ENCODE measurements around the gene CABLES1. TPM values are rescaled to one million over a fixed set of nuclear protein-coding genes. Genes with fewer than 3 reads are reported as not detected.
A peak's percentile ranks its signal among the peaks of the same experiment; 100 is the strongest.

CABLES1 gene
- total and polyA plus RNA-seq, 2 experiments from 2014 or later = 7.2 to 10.8 TPM

DNA sequence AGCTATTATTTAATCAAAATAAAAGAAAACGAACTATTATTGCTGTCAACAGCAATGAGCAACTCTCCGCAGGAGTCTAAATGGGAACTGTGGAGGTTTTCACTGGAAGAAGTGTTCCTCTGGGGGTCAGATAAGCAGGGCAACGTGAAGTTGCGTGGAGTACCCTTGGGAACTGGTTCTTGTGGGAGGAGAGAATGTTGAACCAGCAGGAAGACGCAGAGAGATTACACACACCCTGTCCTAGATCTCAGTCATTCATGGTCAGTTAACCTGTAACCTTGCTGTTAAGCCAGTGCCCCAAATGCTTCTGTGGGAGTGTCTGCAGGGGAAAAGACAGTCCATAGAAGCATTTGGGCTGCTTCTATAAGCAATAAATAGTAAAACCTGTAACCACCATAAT lies 20.4 kb upstream of the CABLES1 start:
- Histone ChIP-seq H3K36me3 (replicated peaks; ENCODE audit: insufficient read depth, low read depth) (no peaks in the 10 kb centered on the region), H3K27me3 (no peaks in the 10 kb centered on the region), H3K9me3 (ENCODE audit: low read depth) (no peaks in the 10 kb centered on the region), H2AFZ (no peak overlapping the region), H3K4me2 (peak overlapping the region; percentile 20), H3K79me2 (no peaks in the 10 kb centered on the region), H3K27ac (peak overlapping the region; percentile 88), H3K9me2 (replicated peaks; ENCODE audit: insufficient read depth) (no peaks in the 10 kb centered on the region), H3K4me1 (ENCODE audit: insufficient read depth) (peaks cover 18% of the 10 kb centered on the region), H3K4me3 (no peak overlapping the region), H4K20me1 (ENCODE audit: insufficient read depth, poor library complexity, severe bottlenecking) (no peaks in the 10 kb centered on the region)
- WGBS (ENCODE audit: low lambda C conversion rate, missing lambda C conversion rate) = 61% methylated on average over 5 of the region's 5 CpGs
- TF ChIP-seq, protein P1, sequence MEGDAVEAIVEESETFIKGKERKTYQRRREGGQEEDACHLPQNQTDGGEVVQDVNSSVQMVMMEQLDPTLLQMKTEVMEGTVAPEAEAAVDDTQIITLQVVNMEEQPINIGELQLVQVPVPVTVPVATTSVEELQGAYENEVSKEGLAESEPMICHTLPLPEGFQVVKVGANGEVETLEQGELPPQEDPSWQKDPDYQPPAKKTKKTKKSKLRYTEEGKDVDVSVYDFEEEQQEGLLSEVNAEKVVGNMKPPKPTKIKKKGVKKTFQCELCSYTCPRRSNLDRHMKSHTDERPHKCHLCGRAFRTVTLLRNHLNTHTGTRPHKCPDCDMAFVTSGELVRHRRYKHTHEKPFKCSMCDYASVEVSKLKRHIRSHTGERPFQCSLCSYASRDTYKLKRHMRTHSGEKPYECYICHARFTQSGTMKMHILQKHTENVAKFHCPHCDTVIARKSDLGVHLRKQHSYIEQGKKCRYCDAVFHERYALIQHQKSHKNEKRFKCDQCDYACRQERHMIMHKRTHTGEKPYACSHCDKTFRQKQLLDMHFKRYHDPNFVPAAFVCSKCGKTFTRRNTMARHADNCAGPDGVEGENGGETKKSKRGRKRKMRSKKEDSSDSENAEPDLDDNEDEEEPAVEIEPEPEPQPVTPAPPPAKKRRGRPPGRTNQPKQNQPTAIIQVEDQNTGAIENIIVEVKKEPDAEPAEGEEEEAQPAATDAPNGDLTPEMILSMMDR (IDR thresholded peaks at IDR 0.05; ENCODE audit: poor library complexity) = no peak
- TF ChIP-seq EZH2phosphoT487 (IDR thresholded peaks at IDR 0.05; ENCODE audit: low read depth, severe bottlenecking, unreplicated experiment) = no peak
- DNase-seq (ENCODE audit: low spot score) = no peak

DNA sequence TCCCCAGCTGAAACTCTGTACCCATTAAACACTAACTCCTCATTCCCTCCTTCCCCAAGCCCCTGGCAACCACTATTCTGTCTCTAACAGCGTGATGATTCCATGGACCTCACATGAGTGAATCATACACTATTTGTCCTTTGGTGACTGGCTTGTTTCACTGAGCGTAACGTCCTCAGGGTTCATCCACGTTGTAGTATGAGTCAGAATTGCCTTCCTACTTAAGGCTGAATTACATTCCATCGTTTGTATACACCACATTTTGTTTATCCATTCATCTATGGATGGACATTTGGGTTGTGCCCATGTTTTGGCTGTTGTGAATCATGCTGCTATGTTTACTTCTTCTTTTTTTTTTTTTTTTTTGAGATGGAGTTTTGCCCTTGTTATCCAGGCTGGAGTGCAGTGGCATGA lies 19.6 kb upstream of the CABLES1 start:
- no peaks in the 10 kb centered on the region for H3K27me3 ChIP-seq
- H3K9me3 ChIP-seq (ENCODE audit: low read depth) = no peaks in the 10 kb centered on the region
- TF ChIP-seq, protein P1 (IDR thresholded peaks at IDR 0.05; ENCODE audit: poor library complexity) = no peak
- H3K9me2 ChIP-seq (replicated peaks; ENCODE audit: insufficient read depth) = no peaks in the 10 kb centered on the region
- H2AFZ ChIP-seq = no peak overlapping the region
- H3K4me2 ChIP-seq = no peak overlapping the region
- H3K4me1 ChIP-seq (ENCODE audit: insufficient read depth) = peaks cover 18% of the 10 kb centered on the region
- H3K27ac ChIP-seq = peak overlapping the region; percentile 88
- peak; percentile 81 for DNase-seq (ENCODE audit: low spot score)
- WGBS (ENCODE audit: low lambda C conversion rate, missing lambda C conversion rate) = 41% methylated on average over 5 of the region's 5 CpGs
- no peaks in the 10 kb centered on the region for H3K36me3 ChIP-seq (replicated peaks; ENCODE audit: insufficient read depth, low read depth)
- H4K20me1 ChIP-seq (ENCODE audit: insufficient read depth, poor library complexity, severe bottlenecking) = no peaks in the 10 kb centered on the region
- no peaks in the 10 kb centered on the region for H3K79me2 ChIP-seq
- H3K4me3 ChIP-seq = no peak overlapping the region

DNA sequence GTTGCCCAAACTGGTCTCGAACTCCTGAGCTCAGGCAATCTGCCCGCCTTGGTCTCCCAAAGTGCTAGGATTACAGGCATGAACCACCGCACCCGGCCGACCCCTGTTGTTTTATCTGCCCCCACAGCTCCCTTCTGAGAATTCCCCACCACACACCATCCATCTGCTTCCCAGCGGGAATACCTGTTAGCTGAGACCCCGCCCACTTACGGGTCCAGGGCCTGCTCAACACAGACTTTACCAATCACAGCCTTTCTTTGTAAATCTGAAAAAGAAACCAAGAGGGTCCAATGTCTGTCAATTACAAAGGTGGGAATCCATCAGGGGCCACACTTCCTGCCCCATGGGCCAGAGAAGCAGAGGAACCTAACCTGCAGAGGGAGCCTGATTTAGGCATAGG lies 14.2 kb upstream of the CABLES1 start:
- WGBS (ENCODE audit: low lambda C conversion rate, missing lambda C conversion rate) = 98% methylated on average over 7 of the region's 8 CpGs
- H3K9me3 ChIP-seq (ENCODE audit: low read depth) = no peaks in the 10 kb centered on the region
- no peaks in the 10 kb centered on the region for H4K20me1 ChIP-seq (ENCODE audit: insufficient read depth, poor library complexity, severe bottlenecking)
- no peak overlapping the region for H3K27ac ChIP-seq
- H2AFZ ChIP-seq = no peak overlapping the region
- DNase-seq (ENCODE audit: low spot score) = no peak
- no peaks in the 10 kb centered on the region for H3K9me2 ChIP-seq (replicated peaks; ENCODE audit: insufficient read depth)
- H3K4me3 ChIP-seq = no peak overlapping the region
- TF ChIP-seq, protein P1 (IDR thresholded peaks at IDR 0.05; ENCODE audit: poor library complexity) = no peak
- TF ChIP-seq EZH2phosphoT487 (IDR thresholded peaks at IDR 0.05; ENCODE audit: low read depth, severe bottlenecking, unreplicated experiment) (no peak), EZH2 (IDR thresholded peaks at IDR 0.05; ENCODE audit: borderline replicate concordance) (no peak)
- H3K27me3 ChIP-seq = no peaks in the 10 kb centered on the region
- no peaks in the 10 kb centered on the region for H3K36me3 ChIP-seq (replicated peaks; ENCODE audit: insufficient read depth, low read depth)
- H3K79me2 ChIP-seq = no peaks in the 10 kb centered on the region
- no peak overlapping the region for H3K4me2 ChIP-seq
- peaks cover 3% of the 10 kb centered on the region for H3K4me1 ChIP-seq (ENCODE audit: insufficient read depth)
